Gastroesophageal sphincter (tissue), 4 donors: ENCODE results near the gene WNT7B. TPM values are rescaled to one million over a fixed set of nuclear protein-coding genes. Genes with fewer than 3 reads are reported as not detected.

Experiments
- ATAC-seq: fragments of 150-250 bp; one replicate; pipeline ENCODE4 v1.9.1; 2016; ENCODE audit warnings: mild to moderate bottlenecking, moderate library complexity
- H3K27ac ChIP-seq, 4 donors: fragments of 200-600 bp; sonication (generic) in 3 of 4; 1 replicate in 3 of 4; 2 replicates in 1 of 4; pipeline ENCODE4 v1.5.1; 2016 to 2019
- H3K27me3 ChIP-seq: fragments of 200-600 bp; sonication (generic); one replicate; pipeline ENCODE4 v1.5.1; 2019
- H3K36me3 ChIP-seq, 2 donors: fragments of 200-600 bp; sonication (generic); one replicate each; pipeline ENCODE4 v1.5.1; 2019; ENCODE audit warnings: control low read depth in 1 of 2
- H3K4me1 ChIP-seq, 3 donors: fragments of 200-600 bp; sonication (generic); 1 replicate in 2 of 3; 2 replicates in 1 of 3; pipeline ENCODE4 v1.5.1; 2016 to 2019; ENCODE audit warnings: control low read depth in 2 of 3
- H3K4me3 ChIP-seq, 2 donors: fragments of 200-600 bp; sonication (generic); one replicate each; pipeline ENCODE4 v1.5.1; 2019; ENCODE audit warnings: mild to moderate bottlenecking in 1 of 2, moderate library complexity in 1 of 2
- H3K9me3 ChIP-seq, 3 donors: fragments of 200-600 bp; sonication (generic); one replicate each; pipeline ENCODE4 v1.5.1; 2017 to 2019; ENCODE audit warnings: control low read depth in 2 of 3
- CTCF ChIP-seq, 4 experiments: fragments of 200-600 bp in 2 of 4; fragments of 450-650 bp in 2 of 4; sonication (generic) in 1 of 4; IDR thresholded peaks; one replicate each; pipeline ENCODE4 v1.5.1; 2017 to 2019; ENCODE audit warnings: antibody characterized with exemption in 4 of 4, mild to moderate bottlenecking in 2 of 4, moderate library complexity in 2 of 4
- EP300 ChIP-seq: sonication (generic); formaldehyde crosslinking; IDR thresholded peaks from one replicate; pipeline ENCODE4 v1.6.1; 2017; ENCODE audit warnings: antibody characterized with exemption, mild to moderate bottlenecking
- POLR2A ChIP-seq, 2 donors: fragments of 450-650 bp; IDR thresholded peaks; one replicate each; pipeline ENCODE4 v1.6.1; 2017; ENCODE audit warnings: antibody characterized with exemption in 2 of 2, mild to moderate bottlenecking in 2 of 2, moderate library complexity in 1 of 2
- POLR2AphosphoS5 ChIP-seq: sonication (generic); formaldehyde crosslinking; IDR thresholded peaks from one replicate; pipeline ENCODE4 v1.6.1; 2017; ENCODE audit warnings: antibody characterized with exemption
- WGBS, 2 donors: methylation state at CpG; one replicate each; pipeline ENCODE4 v1.1.5; 2018; ENCODE audit warnings: low coverage in 1 of 2; 5-methylcytosine and 5-hydroxymethylcytosine counted together
- total RNA-seq, 4 donors: library from RNA; depleted of rRNA; stranded (reverse); fragments of >200 nt; gene quantifications; one replicate each; pipeline ENCODE4 v1.1.0, GENCODE V29; 2016

WNT7B gene
- total RNA-seq, 4 donors from 2014 or later = 1.2 TPM; not detected in 3

GRCh38 chr22:45889539-45890350 is 87.2 kb downstream of the WNT7B start:
- Histone ChIP-seq H3K27ac (no peak overlapping the region), H3K27me3 (peaks cover 84% of the 10 kb centered on the region), H3K4me1 (no peaks in the 10 kb centered on the region), H3K9me3 (no peaks in the 10 kb centered on the region), H3K36me3 (no peaks in the 10 kb centered on the region), H3K4me3 (no peak overlapping the region)
- TF ChIP-seq EP300 = no peak
- TF ChIP-seq CTCF (IDR thresholded peaks at IDR 0.05) = no peak
- no peak for TF ChIP-seq POLR2A (IDR thresholded peaks at IDR 0.05)
- TF ChIP-seq POLR2AphosphoS5 = no peak
- no peak for ATAC-seq
- no CpG with 5 or more reads among the region's 56 CpGs for WGBS, 2 donors

- Histone ChIP-seq H3K4me3 (no peak overlapping the region), H3K4me1 (no peaks in the 10 kb centered on the region), H3K27me3 (peaks cover 91% of the 10 kb centered on the region), H3K9me3 (no peaks in the 10 kb centered on the region), H3K36me3 (no peaks in the 10 kb centered on the region), H3K27ac (no peak overlapping the region)
- no peak for ATAC-seq
- no CpG with 5 or more reads among the region's 10 CpGs for WGBS, 2 donors
- TF ChIP-seq EP300 (no peak), POLR2A (IDR thresholded peaks at IDR 0.05) (no peak), CTCF (IDR thresholded peaks at IDR 0.05) (no peak), POLR2AphosphoS5 (no peak)
These were observed 87.8 kb downstream of the WNT7B start for GRCh38 chr22:45889093-45889538.

- no peaks in the 10 kb centered on the region for H3K9me3 ChIP-seq
- no peak overlapping the region for H3K27ac ChIP-seq
- TF ChIP-seq CTCF (IDR thresholded peaks at IDR 0.05) (no peak), EP300 (no peak), POLR2A (IDR thresholded peaks at IDR 0.05) (no peak), POLR2AphosphoS5 (no peak)
- WGBS, 2 donors = 87 to 90% methylated on average over 7 to 9 of the region's 27 CpGs
- no peak overlapping the region for H3K4me3 ChIP-seq
- H3K4me1 ChIP-seq = no peaks in the 10 kb centered on the region
- no peak for ATAC-seq
- no peaks in the 10 kb centered on the region for H3K36me3 ChIP-seq
- H3K27me3 ChIP-seq = peaks cover 93% of the 10 kb centered on the region
These were observed 88.5 kb downstream of the WNT7B start for GRCh38 chr22:45888221-45889092.

GRCh38 chr22:45887202-45888131 is 89.5 kb downstream of the WNT7B start:
- H3K27me3 ChIP-seq = peaks cover 93% of the 10 kb centered on the region
- H3K9me3 ChIP-seq = no peaks in the 10 kb centered on the region
- no peak overlapping the region for H3K4me3 ChIP-seq
- 85 to 89% methylated on average over 5 to 7 of the region's 22 CpGs for whole genome bisulfite sequencing, 2 donors
- no peaks in the 10 kb centered on the region for H3K4me1 ChIP-seq
- TF ChIP-seq POLR2AphosphoS5 (no peak), POLR2A (IDR thresholded peaks at IDR 0.05) (no peak), CTCF (IDR thresholded peaks at IDR 0.05) (no peak)
- H3K36me3 ChIP-seq = no peaks in the 10 kb centered on the region
- H3K27ac ChIP-seq = no peak overlapping the region
- ATAC-seq = no peak
